Right atrium auricular region (tissue), 2 donors: ENCODE measurements around the gene PKP4. TPM values are rescaled to one million over a fixed set of nuclear protein-coding genes. Genes with fewer than 3 reads are reported as not detected.
A peak's percentile ranks its signal among the peaks of the same experiment; 100 is the strongest.

Experiments
- DNase-seq: peaks from one replicate; pipeline ENCODE4 v3.0.0-alpha.2; 2019; ENCODE audit warnings: low spot score
- H3K27ac ChIP-seq, 2 donors: fragments of 200-600 bp; sonication (generic); 1 replicate in 1 of 2; 2 replicates in 1 of 2; pipeline ENCODE4 v1.5.1; 2016 to 2019
- H3K27me3 ChIP-seq, 2 donors: fragments of 200-600 bp; sonication (generic); one replicate each; pipeline versions ENCODE4 v1.5.1 to v1.6.0; 2017 to 2019
- H3K36me3 ChIP-seq: fragments of 200-600 bp; sonication (generic); one replicate; pipeline ENCODE4 v1.5.1; 2016
- H3K4me1 ChIP-seq, 2 donors: fragments of 200-600 bp; sonication (generic); one replicate each; pipeline versions ENCODE4 v1.5.1 to v1.6.0; 2017 to 2019
- H3K4me3 ChIP-seq, 2 donors: fragments of 200-600 bp; sonication (generic); 1 replicate in 1 of 2; 2 replicates in 1 of 2; pipeline ENCODE4 v1.5.1; 2017 to 2019; ENCODE audit warnings: mild to moderate bottlenecking in 1 of 2, moderate library complexity in 1 of 2
- H3K9me3 ChIP-seq, 2 donors: fragments of 200-600 bp; sonication (generic); one replicate each; pipeline ENCODE4 v1.5.1; 2019
- total RNA-seq, 2 donors: library from RNA; depleted of rRNA; stranded (reverse); fragments of >200 nt; gene quantifications; one replicate each; pipeline ENCODE4 v1.1.0, GENCODE V29; 2016
- TF ChIP-seq, protein P1 (sequence below), 2 donors: fragments of 200-600 bp; sonication (generic); IDR thresholded peaks; one replicate each; pipeline ENCODE4 v1.5.1; 2019; ENCODE audit warnings: antibody characterized with exemption in 2 of 2

Gene PKP4
- total RNA-seq, 2 donors from 2014 or later: 36.2 to 39.2 TPM

DNA sequence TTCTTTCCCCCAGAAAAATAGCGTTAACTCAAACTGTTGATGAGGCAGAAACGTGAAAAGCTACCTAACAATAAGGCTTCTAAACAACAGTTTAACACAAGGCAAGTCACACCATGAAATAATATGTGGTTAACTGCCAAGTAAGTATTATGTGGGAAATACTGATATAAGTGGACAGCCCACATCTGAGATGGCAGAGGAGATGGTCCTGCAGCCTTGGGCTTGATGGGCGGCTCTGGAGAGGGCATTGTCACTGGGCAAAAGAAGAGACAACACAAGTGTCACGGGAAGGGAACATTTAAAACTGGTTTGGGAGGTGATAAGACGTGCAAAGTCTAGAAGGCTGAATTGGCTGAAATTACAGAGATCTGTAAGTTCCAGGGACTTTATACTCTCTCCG, 147.2 kb downstream of the PKP4 start:
- no peak overlapping the region for H3K27ac ChIP-seq
- no peak overlapping the region for H3K4me3 ChIP-seq
- TF ChIP-seq, protein P1, sequence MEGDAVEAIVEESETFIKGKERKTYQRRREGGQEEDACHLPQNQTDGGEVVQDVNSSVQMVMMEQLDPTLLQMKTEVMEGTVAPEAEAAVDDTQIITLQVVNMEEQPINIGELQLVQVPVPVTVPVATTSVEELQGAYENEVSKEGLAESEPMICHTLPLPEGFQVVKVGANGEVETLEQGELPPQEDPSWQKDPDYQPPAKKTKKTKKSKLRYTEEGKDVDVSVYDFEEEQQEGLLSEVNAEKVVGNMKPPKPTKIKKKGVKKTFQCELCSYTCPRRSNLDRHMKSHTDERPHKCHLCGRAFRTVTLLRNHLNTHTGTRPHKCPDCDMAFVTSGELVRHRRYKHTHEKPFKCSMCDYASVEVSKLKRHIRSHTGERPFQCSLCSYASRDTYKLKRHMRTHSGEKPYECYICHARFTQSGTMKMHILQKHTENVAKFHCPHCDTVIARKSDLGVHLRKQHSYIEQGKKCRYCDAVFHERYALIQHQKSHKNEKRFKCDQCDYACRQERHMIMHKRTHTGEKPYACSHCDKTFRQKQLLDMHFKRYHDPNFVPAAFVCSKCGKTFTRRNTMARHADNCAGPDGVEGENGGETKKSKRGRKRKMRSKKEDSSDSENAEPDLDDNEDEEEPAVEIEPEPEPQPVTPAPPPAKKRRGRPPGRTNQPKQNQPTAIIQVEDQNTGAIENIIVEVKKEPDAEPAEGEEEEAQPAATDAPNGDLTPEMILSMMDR (IDR thresholded peaks at IDR 0.05): no peak
- H3K27me3 ChIP-seq: no peaks in the 10 kb centered on the region
- H3K4me1 ChIP-seq: peaks cover 0 to 14% of the 10 kb centered on the region in 2 donors
- no peak for DNase-seq
- no peaks in the 10 kb centered on the region for H3K9me3 ChIP-seq
- H3K36me3 ChIP-seq: no peaks in the 10 kb centered on the region

DNA sequence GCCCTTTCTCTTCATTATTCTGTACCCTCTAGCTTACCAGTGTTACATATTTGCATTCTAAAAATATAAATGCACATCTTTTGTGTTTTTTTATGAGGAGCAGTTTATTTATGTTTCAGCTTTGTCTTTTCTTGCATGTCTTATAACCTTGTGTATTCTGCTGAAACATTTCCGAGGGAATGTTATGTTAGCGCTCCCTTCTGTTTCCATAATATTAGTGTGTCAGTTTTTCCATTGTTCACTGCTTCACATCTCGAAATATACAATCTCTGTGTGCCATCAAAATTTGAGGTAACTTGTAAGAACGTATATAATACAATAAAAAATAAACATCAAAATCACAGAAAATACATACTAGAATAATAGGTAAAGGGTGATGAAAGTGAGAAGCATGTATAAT, 153.3 kb downstream of the PKP4 start:
- Histone ChIP-seq H3K9me3 (no peaks in the 10 kb centered on the region), H3K4me3 (no peak overlapping the region), H3K27ac (no peak overlapping the region), H3K36me3 (no peaks in the 10 kb centered on the region), H3K4me1 (no peaks in the 10 kb centered on the region), H3K27me3 (no peaks in the 10 kb centered on the region)
- no peak for DNase-seq
- TF ChIP-seq, protein P1 (IDR thresholded peaks at IDR 0.05): no peak

DNA sequence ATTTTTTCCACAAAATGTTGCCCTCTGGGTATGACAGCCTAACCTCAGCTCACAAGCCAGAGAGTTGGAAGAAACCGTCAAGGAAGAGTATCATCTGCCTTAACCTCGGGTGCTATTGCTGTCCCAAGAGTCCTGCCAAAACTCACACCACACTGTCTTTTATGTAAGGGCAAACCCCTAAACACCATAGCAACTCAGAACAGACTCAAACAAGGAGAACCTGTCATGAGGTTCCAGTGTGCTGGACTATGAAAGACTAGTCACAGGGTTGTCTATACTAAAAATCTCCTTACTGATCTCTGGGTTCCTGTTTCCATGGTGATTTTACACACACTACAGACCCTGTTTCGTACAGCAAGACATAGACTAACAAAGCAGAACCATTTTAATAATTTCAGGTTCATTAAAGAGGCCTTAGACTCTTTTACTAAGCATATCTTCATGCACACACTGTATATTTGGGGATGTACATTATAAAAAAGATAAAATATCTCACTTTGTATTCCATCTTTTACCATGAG, 159.8 kb downstream of the PKP4 start:
- DNase-seq: no peak
- Histone ChIP-seq H3K27me3 (no peaks in the 10 kb centered on the region), H3K9me3 (no peaks in the 10 kb centered on the region), H3K4me3 (no peak overlapping the region), H3K36me3 (peaks cover 5% of the 10 kb centered on the region), H3K4me1 (peaks cover 0 to 14% of the 10 kb centered on the region in 2 donors), H3K27ac (peak overlapping the region in 1 of 2 donors; percentile 9)
- TF ChIP-seq, protein P1 (IDR thresholded peaks at IDR 0.05): no peak

DNA sequence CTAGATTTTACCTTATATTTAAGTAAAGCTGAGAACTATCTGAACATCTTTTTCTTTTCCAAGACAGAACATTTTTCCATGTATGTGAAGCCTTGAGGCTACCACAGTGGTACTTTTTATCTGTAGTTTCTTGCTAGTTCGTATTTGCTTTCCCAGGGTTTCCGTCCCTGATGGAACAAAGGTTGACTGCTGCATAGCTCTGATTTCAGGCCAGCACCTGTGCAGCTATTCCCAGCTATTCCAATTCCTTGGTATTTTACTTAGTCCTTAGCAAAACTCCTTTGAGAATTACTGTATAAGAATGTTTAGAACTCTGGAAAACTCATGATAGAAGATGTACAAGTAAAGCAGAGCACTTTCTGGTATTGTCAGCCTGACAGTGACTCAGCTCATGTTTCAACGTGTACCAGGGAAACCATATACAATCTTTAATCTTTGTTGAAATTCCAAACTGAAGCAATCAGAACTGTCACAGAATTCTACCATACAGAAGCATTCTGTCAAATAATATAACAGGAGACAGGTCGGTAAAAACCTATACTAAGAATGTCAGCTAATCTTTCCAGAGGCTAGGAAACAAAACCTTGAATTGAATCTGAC, 162.2 kb downstream of the PKP4 start:
- TF ChIP-seq, protein P1 (IDR thresholded peaks at IDR 0.05): no peak
- H3K27ac ChIP-seq: no peak overlapping the region
- no peak for DNase-seq

DNA sequence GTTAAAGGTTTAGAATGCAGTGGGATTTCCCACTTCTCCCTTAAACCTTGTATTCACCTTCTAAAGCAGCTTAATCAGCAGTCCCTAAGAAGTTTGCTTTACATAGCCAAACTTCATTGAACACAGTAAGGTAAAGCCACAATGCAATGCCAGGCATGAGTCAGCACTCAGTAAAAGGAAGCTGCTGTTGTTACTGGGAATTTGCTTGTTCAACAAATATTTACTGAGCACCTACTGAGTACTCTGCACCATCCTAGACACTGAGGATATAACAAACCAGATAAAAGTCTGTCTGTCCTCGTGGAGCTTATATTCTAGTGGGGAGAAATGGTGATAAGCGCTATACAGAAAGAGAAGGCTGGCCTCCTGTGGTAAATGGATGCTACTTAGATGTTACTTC, 162.7 kb downstream of the PKP4 start:
- no peaks in the 10 kb centered on the region for H3K27me3 ChIP-seq
- no peak overlapping the region for H3K4me3 ChIP-seq
- TF ChIP-seq, protein P1 (IDR thresholded peaks at IDR 0.05): no peak
- H3K4me1 ChIP-seq: peaks cover 0 to 14% of the 10 kb centered on the region in 2 donors
- H3K27ac ChIP-seq: no peak overlapping the region
- no peak for DNase-seq
- no peaks in the 10 kb centered on the region for H3K9me3 ChIP-seq
- peaks cover 18% of the 10 kb centered on the region for H3K36me3 ChIP-seq

More for the DNA sequence above, 162.2 kb downstream of the PKP4 start:
- peaks cover 0 to 14% of the 10 kb centered on the region in 2 donors for H3K4me1 ChIP-seq
- H3K27me3 ChIP-seq: no peaks in the 10 kb centered on the region
- no peaks in the 10 kb centered on the region for H3K9me3 ChIP-seq
- peaks cover 18% of the 10 kb centered on the region for H3K36me3 ChIP-seq
- no peak overlapping the region for H3K4me3 ChIP-seq

DNA sequence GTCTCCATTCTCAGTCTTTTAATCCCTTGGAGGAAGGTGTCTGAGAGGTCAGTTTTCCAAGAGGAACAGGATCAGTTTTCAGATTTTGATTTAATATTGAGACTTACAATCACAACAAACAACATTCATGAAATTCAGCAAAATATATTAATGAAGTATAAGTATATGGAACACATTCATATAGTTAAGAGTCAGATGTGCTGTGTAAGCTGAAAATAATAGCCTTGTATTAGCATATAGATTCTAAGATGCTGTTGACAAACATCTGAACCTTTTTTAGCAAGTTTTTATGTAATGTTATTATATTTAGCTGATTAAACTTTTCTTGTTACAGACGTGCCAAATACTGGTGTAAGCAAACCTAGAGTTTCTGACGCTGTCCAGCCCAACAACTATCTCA, 163.9 kb downstream of the PKP4 start:
- no peak overlapping the region for H3K4me3 ChIP-seq
- DNase-seq: no peak
- TF ChIP-seq, protein P1 (IDR thresholded peaks at IDR 0.05): no peak
- H3K27ac ChIP-seq: no peak overlapping the region
- H3K27me3 ChIP-seq: no peaks in the 10 kb centered on the region
- H3K36me3 ChIP-seq: peaks cover 26% of the 10 kb centered on the region
- no peaks in the 10 kb centered on the region for H3K9me3 ChIP-seq
- peaks cover 0 to 14% of the 10 kb centered on the region in 2 donors for H3K4me1 ChIP-seq
